Activated CD4-positive, alpha-beta T cell treated with anti-CD3 and anti-CD28 coated beads, Interleukin-2, amount 50 U/mL, for 48 hours (primary cell): ENCODE measurements around the gene ALG3.

ENCODE experiments used
- DNase-seq, 2 experiments: peaks; one replicate each; pipeline ENCODE4 v3.0.0-alpha.2; 2020

ALG3 gene

GRCh38 chr3:184259878-184260723, 11.3 kb upstream of the ALG3 start:
- DNase-seq, result peak; percentile 37 to 38

- DNase-seq, result no peak
Observed at GRCh38 chr3:184259396-184259877, 10.7 kb upstream of the ALG3 start.

- DNase-seq, result no peak
Observed at GRCh38 chr3:184258926-184259325, 10.2 kb upstream of the ALG3 start.

- DNase-seq, result no peak
Observed at GRCh38 chr3:184257083-184257915, 8.5 kb upstream of the ALG3 start.

GRCh38 chr3:184255291-184256039, 6.7 kb upstream of the ALG3 start:
- peak in 1 of 2 experiments; percentile 30 for DNase-seq

- peak; percentile 96 to 97 for DNase-seq
Observed at GRCh38 chr3:184250167-184250828, 1.5 kb upstream of the ALG3 start.

GRCh38 chr3:184249412-184250166, 827 bp upstream of the ALG3 start, which contains the start of gene EEF1AKMT4:
EEF1AKMT4 (plus strand) TSS chr3:184249672; CDS start chr3:184249695, 23 bp downstream.
- peak; percentile 96 to 97 for DNase-seq

GRCh38 chr3:184242297-184242685, 6.5 kb downstream of the ALG3 start:
- no peak for DNase-seq

- DNase-seq, result no peak
Observed at GRCh38 chr3:184241447-184242296, 7.1 kb downstream of the ALG3 start.

GRCh38 chr3:184241141-184241446, 7.7 kb downstream of the ALG3 start:
- DNase-seq, result no peak

- no peak for DNase-seq
Observed at GRCh38 chr3:184240384-184241140, 8.2 kb downstream of the ALG3 start.

GRCh38 chr3:184239708-184240107, 9.1 kb downstream of the ALG3 start:
- no peak for DNase-seq

GRCh38 chr3:184239221-184239620, 9.5 kb downstream of the ALG3 start:
- DNase-seq, result no peak

- DNase-seq, result no peak
Observed at GRCh38 chr3:184238246-184238818, 10.4 kb downstream of the ALG3 start.

GRCh38 chr3:184237807-184238206, 11.0 kb downstream of the ALG3 start:
- DNase-seq, result no peak

- no peak for DNase-seq
Observed at GRCh38 chr3:184237211-184237610, 11.6 kb downstream of the ALG3 start.

GRCh38 chr3:184236636-184237035, 12.1 kb downstream of the ALG3 start:
- DNase-seq, result no peak

- DNase-seq, result no peak
Observed at GRCh38 chr3:184236033-184236410, 12.7 kb downstream of the ALG3 start.

GRCh38 chr3:184235381-184236032, 13.3 kb downstream of the ALG3 start:
- DNase-seq, result no peak
